ENCODE measurements around the gene FBP2.

Gene FBP2

GRCh38 chr9:94526271-94526670 lies 67.4 kb downstream of the FBP2 start:
- Mint-ChIP-seq H3K27ac (no peak overlapping the region), H3K27me3 (no peaks in the 10 kb centered on the region), H3K9me3 (no peaks in the 10 kb centered on the region), H3K36me3 (no peaks in the 10 kb centered on the region), H3K4me1 (peaks cover 0 to 7% of the 10 kb centered on the region in 2 donors), H3K4me3 (no peak overlapping the region)
- no peak for DNase-seq
- ATAC-seq (replicated peaks), result no peak

- Mint-ChIP-seq H3K27me3 (no peaks in the 10 kb centered on the region), H3K9me3 (no peaks in the 10 kb centered on the region), H3K36me3 (no peaks in the 10 kb centered on the region), H3K4me1 (peaks cover 0 to 7% of the 10 kb centered on the region in 2 donors), H3K27ac (no peak overlapping the region), H3K4me3 (no peak overlapping the region)
- ATAC-seq (replicated peaks) (no peak), DNase-seq (no peak)
These were observed 68.1 kb downstream of the FBP2 start for GRCh38 chr9:94525396-94526035.

- ATAC-seq (replicated peaks) (no peak), DNase-seq (no peak)
- no peak overlapping the region for H3K4me3 Mint-ChIP-seq
- peaks cover 0 to 3% of the 10 kb centered on the region in 2 donors for H3K9me3 Mint-ChIP-seq
- H3K27me3 Mint-ChIP-seq, result no peaks in the 10 kb centered on the region
- H3K4me1 Mint-ChIP-seq, result peaks cover 0 to under 1% of the 10 kb centered on the region in 2 donors
- H3K36me3 Mint-ChIP-seq, result no peaks in the 10 kb centered on the region
- H3K27ac Mint-ChIP-seq, result no peak overlapping the region
These were observed 76.4 kb downstream of the FBP2 start for GRCh38 chr9:94517254-94517653.

DNA sequence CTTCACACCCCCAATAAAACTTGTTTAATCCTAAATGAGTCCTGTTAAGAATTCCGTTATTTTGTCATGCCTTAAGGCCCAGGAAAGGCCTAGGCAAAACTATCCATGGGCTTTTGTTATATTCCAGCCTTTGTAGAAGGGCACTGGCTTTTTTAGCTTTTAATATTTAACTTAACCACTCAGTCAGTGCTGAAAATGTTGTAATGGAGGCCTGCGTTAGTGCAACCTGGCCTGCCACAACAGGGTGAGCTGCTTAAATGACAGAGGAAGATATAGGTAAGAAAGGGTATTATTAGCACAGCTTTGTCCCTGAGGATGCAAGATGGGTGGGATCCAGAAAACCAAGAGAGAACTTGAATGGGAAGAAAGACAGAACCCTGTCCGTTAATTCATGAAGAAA lies 78.9 kb downstream of the FBP2 start:
- ATAC-seq (replicated peaks), result no peak
- no peaks in the 10 kb centered on the region for H3K27me3 Mint-ChIP-seq

GRCh38 chr9:94511955-94512265 lies 81.7 kb downstream of the FBP2 start:
- Mint-ChIP-seq H3K9me3 (no peaks in the 10 kb centered on the region), H3K36me3 (no peaks in the 10 kb centered on the region), H3K27me3 (no peaks in the 10 kb centered on the region), H3K4me3 (no peak overlapping the region), H3K4me1 (peaks cover 6 to 12% of the 10 kb centered on the region in 2 donors), H3K27ac (no peak overlapping the region)
- no peak for DNase-seq
- ATAC-seq (replicated peaks), result no peak

More for the DNA sequence above, 78.9 kb downstream of the FBP2 start:
- Mint-ChIP-seq H3K4me1 (peaks cover 1 to 12% of the 10 kb centered on the region in 2 donors), H3K27ac (no peak overlapping the region), H3K9me3 (no peaks in the 10 kb centered on the region), H3K4me3 (no peak overlapping the region), H3K36me3 (no peaks in the 10 kb centered on the region)
- DNase-seq, result no peak

DNA sequence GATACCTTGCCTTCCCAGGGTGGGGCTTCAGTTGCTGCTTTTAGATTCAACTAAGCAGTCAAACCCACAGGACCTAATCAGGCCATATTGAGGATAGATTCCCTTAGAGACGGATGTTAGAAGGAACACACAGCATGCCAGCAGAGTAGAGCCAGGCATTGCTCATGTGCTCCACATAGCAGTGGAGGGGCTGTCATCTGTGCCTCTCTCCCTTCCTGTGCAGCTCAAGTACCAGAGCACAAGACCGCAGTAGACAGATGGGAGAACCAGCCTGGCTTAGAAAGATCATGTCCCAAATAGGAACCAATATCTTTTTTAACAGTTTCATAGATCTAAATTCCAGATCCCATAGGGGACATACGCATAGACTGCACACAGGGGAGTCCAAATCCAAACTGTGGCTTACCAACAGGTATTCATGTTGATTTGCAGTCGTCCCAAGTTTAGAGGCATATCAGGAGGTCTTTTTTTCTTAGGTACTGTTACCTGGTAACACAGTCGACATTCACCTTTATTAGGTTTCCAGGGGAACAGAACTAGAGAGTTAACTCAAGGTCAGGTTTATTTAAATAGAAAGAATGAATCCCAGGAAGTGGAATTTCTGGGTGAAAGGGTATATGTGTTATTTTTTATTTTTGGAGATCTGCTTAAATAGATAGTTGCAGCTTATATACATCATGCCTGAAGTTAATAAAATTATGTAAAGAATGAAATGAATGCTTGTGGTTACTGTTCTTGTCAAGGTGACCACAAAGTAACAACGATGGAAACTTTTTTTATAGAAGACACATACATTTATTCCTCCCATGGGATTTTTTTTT lies 82.3 kb downstream of the FBP2 start:
- Mint-ChIP-seq H3K36me3 (no peaks in the 10 kb centered on the region), H3K4me3 (no peak overlapping the region), H3K27me3 (no peaks in the 10 kb centered on the region), H3K27ac (no peak overlapping the region), H3K9me3 (no peaks in the 10 kb centered on the region), H3K4me1 (peaks cover 6 to 12% of the 10 kb centered on the region in 2 donors)
- DNase-seq, result no peak
- ATAC-seq (replicated peaks), result peak; percentile 58 to 64

Data from stimulated activated naive B cell treated with anti-CD40 and anti-IgM and Interleukin-4, amounts not matched to agents 10 μg/mL and 1 μg/mL and 100 μg/mL, for 72 hours (primary cell).